LNCAP (cell line): ENCODE measurements around the gene B2M.

Source experiments
- TF ChIP-seq, protein P1 (sequence below): fragments of 450-650 bp; IDR thresholded peaks from 2 replicates; pipeline ENCODE4 v1.5.1; 2017; ENCODE audit warnings: mild to moderate bottlenecking

B2M gene

GRCh38 chr15:44711096-44711742 is at the start of gene B2M, which contains the start of gene PATL2:
TSS of gene B2M (plus strand) at chr15:44711517. CDS start at chr15:44711547, 30 bp downstream.
TSS of gene PATL2 (minus strand) at chr15:44711323. CDS start at chr15:44676490, 34,833 bp downstream.
- TF ChIP-seq, protein P1, sequence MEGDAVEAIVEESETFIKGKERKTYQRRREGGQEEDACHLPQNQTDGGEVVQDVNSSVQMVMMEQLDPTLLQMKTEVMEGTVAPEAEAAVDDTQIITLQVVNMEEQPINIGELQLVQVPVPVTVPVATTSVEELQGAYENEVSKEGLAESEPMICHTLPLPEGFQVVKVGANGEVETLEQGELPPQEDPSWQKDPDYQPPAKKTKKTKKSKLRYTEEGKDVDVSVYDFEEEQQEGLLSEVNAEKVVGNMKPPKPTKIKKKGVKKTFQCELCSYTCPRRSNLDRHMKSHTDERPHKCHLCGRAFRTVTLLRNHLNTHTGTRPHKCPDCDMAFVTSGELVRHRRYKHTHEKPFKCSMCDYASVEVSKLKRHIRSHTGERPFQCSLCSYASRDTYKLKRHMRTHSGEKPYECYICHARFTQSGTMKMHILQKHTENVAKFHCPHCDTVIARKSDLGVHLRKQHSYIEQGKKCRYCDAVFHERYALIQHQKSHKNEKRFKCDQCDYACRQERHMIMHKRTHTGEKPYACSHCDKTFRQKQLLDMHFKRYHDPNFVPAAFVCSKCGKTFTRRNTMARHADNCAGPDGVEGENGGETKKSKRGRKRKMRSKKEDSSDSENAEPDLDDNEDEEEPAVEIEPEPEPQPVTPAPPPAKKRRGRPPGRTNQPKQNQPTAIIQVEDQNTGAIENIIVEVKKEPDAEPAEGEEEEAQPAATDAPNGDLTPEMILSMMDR, result no peak

DNA sequence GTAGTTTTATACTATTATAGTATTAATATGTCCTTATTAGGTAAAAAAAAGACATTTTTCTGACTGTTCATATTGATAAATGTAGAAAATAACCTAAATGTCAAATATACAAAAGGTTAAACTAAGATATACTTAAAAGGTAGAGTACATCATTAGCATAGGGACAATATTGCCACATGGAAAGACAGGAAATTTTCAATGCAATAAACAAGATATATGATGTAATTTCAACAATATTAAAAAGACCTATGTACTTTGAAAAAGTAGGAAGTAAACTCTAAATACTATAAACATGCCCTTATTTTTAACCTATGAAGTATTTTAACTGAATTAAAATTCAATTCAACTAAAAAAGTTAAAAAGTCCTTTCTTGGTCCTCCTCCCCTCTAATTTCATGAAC is 49.7 kb upstream of the B2M start:
- TF ChIP-seq, protein P1, result no peak

DNA sequence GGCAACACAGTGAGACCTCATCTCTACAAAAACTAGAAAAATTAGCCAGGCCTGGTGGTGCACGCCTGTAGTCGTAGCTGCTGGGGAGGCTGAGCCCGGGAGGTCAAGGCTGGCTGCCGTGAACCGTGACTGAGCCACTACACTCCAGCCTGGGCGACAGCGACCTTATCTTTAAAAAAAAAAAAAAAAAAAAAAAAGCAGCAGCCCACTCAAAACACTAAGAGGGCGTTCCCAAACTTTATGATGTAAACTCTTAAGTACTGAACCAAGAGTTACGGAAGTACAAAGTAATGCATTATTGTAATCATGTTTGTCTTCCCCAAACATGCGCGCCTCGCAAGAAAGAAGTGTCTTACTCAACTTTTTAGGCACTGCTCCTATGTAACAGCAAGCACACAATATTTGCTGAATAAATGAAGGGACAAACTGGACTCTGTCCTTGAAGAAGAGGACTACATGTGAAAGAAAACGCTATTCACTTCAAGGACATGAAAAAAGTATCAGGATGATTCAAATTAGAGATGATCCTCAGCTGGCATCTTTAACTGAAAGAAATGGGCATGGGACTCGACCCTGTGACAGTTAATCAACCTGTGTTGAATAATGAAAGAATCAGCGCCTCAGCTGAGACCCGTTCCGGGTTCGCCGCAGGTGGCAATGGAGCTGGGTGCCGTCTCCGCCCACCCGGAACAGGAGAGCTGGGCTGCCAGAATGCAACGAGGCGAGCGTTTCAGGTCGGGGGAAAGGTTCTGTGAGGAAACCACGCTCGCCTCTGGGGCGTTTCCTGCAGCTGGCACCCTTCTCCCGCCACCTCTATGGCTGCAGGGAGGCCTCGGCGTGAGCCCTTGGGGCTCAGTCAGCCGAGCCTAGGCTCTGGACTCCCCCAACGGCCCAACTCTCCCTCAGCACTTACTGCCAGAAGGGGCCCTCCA is 48.6 kb upstream of the B2M start:
- TF ChIP-seq, protein P1, result no peak

DNA sequence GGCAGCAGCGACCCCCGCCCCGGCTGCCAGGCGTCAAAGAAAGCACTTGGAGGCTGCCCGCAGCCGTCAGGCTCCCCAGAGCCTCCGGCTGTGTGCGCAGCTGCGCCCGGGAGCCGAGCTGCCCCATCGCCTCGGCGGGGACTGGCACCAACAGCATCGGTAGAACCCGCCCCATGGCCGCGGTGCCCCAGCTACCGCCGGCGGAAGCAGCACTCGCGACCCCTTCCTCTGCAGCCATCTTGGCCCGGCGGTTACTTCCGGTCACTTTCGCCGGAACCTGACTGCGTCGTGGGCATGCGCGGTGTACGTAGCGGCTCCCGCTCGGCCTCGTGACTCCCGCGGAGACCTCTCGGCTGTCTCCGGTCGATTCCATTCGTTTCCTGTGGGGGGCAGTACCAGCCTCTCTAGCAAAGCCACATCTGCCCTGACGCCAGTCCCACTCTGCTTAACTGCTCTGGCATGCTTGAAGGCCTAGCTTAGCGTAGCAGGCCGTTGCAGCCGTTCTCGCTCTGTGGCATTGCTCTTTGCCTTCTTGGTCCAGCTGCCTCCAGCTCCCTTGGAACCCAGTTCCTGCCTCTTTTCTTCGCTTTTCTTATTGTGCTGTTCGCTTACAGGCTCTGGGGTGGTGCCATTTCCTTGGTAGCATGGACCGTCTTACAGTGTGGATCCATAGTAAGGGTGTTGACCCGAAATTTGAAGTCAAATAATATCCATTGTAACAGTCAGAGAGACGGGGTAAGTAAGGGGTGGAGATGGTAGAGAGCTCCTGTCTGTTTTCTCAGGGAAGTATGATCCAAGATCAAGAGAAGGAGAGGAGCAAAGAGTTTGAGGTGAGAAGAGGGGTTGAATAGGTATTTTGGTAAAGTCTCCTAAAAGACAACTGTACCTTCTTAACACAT is 47.7 kb upstream of the B2M start, which contains the start of gene SPG11:
Gene SPG11 (minus strand): TSS at position 253 of the 899 bp plus-strand sequence. CDS start 15 bp downstream, at position 238.
- TF ChIP-seq, protein P1, result peak; percentile 87

DNA sequence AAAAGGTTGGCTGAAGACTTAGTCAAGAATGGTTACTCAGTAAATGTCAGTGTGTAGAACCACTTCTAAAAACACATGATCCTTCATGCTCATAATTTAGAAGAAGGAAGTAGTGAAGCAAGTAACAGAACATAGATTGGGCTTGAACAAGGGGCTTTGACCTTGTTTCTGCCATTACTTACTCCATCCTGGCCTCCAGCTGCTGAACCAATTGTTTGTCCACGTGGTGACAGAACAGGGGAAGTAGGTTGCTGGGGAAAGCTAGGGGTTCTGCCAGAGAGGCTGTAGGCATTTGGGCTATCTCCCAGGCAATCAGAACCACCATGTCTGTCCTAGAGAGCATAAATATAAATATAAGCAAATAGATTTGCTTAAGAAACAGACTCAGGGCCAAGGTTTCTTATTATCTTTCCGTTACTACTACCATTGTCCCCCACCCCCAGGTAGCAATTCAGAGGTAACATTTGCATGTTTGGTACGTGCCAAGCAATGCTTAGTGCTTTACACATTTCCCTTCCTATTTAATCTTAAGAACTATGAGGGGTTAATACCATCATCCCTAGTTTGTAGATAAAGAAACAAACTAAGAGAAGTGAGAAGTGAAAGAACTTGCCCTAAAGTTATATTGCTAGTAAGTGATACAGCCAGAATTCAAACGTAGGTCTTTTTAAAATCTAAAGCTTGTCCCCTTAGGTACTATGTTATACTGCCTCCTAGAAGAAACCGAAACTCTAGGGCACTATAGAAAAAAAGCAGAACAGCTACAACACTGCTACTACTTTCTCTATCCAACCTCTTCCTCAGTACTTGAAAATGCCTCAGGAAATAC is 44.9 kb upstream of the B2M start:
- TF ChIP-seq, protein P1, result no peak

DNA sequence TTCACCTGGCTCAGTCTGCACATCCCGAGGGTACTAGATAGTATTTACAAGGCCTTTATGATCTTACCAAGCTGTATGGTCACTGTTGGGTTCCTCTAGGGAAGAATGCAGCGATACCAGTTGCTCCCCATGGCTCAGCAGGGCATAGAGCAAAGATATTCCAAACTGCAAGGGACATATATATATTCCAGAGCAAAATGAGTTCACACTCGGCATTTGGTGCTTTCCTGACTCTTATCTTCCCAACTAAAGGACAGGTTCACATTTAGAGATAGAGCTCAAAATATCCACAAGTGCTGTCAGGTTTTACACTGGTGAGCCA is 44.3 kb upstream of the B2M start:
- TF ChIP-seq, protein P1, result no peak
